Activated CD4-positive, alpha-beta T cell treated with anti-CD3 and anti-CD28 coated beads, Interleukin-2, amount 50 U/mL, for 24 hours (primary cell): ENCODE measurements around the gene PIP4K2C.
A peak's percentile ranks its signal among the peaks of the same experiment; 100 is the strongest.
"Not testable (repeated sequence)": the region's sequence is repeated elsewhere in the genome, so short reads cannot be mapped to it uniquely, and the experiment has no call there.

Source experiments
- DNase-seq, 2 donors: peaks; one replicate each; pipeline ENCODE4 v3.0.0-alpha.2; 2020; ENCODE audit warnings: low read depth in 1 of 2, low spot score in 1 of 2

Gene PIP4K2C

DNA sequence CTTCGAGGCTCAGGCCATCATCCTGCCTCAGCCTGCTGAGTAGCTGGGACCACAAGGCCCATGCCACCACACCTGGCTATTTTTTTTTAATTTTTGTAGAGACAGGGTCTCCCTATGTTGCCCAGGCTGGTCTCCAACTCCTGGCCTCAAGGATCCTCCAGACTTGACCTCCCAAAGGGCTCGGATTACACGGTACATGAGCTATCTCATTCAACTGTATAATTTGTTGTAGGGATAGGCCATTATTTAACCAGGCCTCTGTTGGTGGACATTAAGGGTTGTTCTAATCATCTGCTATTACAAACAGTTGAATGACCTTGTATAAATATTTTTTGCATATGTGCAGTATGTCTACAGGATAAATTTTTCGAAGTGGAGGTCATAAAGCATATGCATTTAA lies 32.1 kb upstream of the PIP4K2C start:
- no peak for DNase-seq

DNA sequence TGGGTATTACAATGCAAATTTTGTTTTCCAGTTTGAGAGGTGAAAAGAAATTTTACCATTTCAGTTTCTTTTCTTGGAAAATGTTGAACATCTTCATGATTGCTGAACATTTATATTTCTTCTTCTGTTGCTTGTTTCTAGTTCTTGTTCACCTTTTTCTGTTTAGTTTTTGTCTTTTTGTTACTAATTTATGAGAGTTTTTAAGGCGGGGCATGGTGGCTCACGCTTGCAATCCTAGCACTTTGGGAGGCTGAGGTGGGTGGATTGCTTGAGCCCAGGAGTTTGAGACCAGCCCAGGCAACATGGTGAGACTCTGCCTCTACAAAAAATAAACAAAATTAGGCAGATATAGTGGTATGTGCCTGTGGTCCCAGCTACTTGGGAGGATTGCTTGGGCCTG lies 30.5 kb upstream of the PIP4K2C start:
- no peak for DNase-seq

GRCh38 chr12:57561117-57561516 lies 29.9 kb upstream of the PIP4K2C start:
- DNase-seq = not testable (repeated sequence)

- DNase-seq = no peak
Observed at GRCh38 chr12:57563358-57563757, 27.6 kb upstream of the PIP4K2C start.

GRCh38 chr12:57564178-57564740 lies 26.7 kb upstream of the PIP4K2C start:
- no peak for DNase-seq

DNA sequence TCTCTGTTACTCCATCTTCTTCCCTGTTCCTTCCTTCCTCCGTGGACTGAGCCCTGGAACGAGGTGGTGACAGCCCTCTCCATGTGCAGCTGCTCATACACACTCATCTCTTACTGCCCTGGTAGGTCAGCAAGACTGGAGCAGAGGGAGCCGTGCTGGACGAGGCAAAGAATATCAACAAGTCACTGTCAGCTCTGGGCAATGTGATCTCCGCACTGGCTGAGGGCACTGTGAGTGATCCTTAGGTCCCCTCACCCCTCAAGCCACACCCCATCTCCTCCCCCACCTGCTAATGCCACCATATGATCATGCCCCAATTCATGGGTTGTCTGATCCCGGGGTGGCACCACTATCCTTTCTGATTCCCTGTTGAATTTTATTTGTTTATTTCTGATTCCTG lies 22.2 kb upstream of the PIP4K2C start:
- DNase-seq = no peak

DNA sequence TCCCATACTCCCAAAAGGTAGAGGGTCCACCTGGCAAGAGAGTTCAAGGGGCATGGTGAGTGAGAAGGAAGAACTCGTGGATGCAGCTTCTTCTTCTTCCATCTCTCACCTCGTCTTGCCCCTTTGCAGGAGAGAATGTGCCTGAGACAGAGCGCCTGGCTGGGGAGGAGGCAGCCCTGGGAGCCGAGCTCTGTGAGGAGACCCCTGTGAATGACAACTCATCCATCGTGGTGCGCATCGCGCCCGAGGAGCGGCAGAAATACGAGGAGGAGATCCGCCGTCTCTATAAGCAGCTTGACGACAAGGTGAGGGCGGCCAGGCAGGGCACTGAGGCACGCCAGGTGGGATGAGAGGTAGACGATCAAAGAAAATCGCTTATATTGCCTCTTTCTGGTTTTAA lies 21.1 kb upstream of the PIP4K2C start:
- no peak for DNase-seq

GRCh38 chr12:57570438-57570837 lies 20.6 kb upstream of the PIP4K2C start:
- not testable (repeated sequence) for DNase-seq

DNA sequence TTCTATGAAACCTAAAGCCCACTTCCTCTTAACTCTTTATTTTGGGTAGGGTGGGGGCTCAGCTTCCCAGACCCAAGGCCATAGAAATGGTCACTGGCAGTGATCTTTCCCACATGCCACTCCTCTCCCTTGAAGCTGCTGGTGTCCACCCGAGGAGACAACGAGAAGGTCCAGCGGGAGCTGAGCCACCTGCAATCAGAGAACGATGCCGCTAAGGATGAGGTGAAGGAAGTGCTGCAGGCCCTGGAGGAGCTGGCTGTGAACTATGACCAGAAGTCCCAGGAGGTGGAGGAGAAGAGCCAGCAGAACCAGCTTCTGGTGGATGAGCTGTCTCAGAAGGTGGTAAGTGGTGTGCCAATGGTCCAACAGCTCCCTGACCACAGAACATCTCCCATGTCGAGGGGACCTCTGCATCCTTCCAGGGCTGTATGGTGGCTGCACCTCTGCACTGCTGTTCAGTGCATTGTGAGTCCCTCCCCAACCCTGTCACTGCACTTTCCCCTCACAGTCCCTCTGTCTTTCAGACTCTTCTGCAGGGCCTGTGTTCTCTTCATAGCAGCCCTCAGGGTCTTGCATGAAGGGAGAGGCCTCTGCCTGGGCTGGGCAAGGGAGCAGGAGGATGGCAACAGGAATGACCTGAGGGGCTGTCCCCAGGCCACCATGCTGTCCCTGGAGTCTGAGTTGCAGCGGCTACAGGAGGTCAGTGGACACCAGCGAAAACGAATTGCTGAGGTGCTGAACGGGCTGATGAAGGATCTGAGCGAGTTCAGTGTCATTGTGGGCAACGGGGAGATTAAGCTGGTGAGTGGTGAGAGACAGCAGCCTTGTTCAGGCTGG lies 18.8 kb upstream of the PIP4K2C start:
- DNase-seq = no peak

GRCh38 chr12:57574795-57575194 lies 16.2 kb upstream of the PIP4K2C start:
- no peak for DNase-seq

DNA sequence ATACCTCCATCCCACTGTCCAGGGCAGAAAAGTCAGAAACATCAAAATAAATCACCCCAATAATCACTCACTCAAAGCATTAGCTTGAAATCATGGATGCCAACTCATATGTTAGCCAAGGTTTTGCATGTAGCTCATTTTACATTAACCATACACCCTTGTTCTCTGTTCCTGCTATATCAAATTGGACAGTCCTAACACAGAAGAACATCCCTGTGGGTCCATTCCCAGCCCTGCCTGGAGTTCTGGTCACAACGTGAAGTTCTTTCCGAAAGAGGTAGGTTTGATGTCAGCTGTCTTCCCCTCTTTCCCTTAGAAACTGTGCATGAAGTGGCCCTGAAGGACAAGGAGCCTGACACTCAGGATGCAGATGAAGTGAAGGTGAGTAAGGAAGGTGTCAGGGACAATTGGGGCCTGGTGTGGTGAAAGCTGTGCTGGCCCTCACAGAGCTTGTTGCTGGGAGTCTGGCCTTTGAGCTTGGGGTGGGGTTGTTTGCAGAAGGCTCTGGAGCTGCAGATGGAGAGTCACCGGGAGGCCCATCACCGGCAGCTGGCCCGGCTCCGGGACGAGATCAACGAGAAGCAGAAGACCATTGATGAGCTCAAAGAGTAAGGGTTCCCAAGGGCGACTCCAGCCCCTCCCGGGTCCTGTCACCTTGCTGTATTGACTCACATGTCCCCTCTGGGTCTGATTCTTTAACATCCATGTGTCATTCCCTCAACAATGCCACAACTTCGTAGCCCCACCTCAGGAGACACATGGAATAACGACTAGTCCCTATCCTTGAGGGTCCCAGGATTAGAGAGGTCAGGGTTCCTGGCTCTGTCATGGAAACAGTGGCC lies 15.0 kb upstream of the PIP4K2C start:
- DNase-seq = no peak

DNA sequence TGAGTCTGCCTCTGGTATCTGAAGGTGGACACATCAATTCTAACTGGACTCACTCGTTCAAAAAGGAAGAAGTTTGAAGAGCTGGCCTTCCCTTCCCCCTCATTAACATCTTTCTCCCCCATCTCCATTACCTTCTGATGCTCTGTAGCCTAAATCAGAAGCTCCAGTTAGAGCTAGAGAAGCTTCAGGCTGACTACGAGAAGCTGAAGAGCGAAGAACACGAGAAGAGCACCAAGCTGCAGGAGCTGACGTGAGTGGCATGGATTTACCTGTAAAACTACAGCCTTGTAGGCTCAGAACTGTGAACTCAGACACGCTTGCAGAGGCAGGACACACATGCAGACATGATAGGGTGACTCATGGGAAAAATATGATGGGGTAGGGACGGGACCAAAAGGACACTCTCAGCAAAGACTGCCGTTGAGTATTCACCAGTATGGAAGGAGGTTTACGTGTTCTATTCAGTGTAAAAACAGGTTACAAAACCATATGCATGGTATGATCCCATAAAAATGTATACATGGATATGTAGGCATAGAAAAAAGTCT lies 14.3 kb upstream of the PIP4K2C start:
- no peak for DNase-seq

- no peak for DNase-seq
Observed at GRCh38 chr12:57577981-57578758, 12.8 kb upstream of the PIP4K2C start.

DNA sequence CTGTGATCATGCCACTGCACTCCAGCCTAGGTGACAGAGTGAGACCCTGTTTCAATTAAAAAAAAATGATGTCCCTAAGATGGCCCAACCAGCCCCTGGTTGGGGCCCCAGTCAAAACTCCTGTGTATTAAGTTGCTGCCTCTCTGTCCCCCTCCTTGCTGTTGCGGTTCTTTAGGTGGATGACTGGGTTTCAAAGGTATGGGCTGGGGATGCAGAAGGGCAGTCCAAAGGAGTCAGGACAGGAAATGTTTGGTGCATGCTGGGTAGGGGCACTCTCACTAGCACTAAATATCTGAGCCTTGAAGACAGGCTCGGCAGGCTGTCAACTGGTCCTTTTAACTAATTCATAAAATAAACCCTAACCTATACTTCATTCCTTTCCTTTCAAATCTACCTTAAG lies 12.0 kb upstream of the PIP4K2C start:
- no peak for DNase-seq

- DNase-seq = no peak
Observed at GRCh38 chr12:57579677-57580465, 11.1 kb upstream of the PIP4K2C start.

DNA sequence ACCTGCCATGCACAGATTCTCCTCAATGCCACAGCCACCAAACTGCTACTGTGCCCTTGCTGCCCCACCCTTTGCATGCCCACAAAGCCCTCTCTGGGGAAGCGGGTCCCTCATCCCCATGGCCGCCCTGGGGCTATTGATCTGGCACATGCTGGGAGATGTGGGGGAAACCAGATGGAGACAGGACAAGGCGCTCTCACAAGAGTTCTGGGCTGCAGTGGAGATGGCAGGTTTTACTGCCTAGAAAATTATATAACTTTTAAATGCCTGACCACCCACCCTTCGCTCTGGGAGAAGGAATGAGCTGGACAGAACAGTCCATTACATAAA lies 10.6 kb upstream of the PIP4K2C start:
- DNase-seq = no peak

- no peak for DNase-seq
Observed at GRCh38 chr12:57581802-57582201, 9.2 kb upstream of the PIP4K2C start.

DNA sequence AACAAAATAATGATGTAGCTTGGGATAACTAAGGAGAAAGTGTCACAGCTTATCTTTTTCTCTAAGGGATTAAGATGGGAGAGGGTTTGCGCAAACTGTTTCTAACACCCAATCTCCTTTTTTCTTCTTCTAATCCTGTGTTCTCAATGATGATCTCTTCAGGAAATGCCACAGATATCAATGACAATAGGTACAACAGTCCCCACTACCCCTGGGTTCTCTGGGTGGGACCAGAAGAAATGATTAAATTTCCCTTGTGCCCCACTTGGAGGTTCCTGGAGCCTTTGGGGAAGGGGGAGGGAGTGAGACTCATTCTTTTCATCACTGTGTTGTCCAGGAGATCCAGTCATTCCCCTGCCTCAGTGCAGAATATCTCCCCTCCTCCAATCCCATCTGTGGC lies 8.6 kb upstream of the PIP4K2C start:
- no peak for DNase-seq

GRCh38 chr12:57583008-57583831 lies 7.8 kb upstream of the PIP4K2C start:
- peak; percentile 27 to 76 for DNase-seq
